ENCODE results near the gene RALGPS1. TPM values are rescaled to one million over a fixed set of nuclear protein-coding genes. Genes with fewer than 3 reads are reported as not detected.

The RALGPS1 gene
- total and polyA plus RNA-seq, 2 of the 13 experiments (the other 11 are each of a cell fraction or from before 2014, with no cell fraction given), result 3.7 to 6.5 TPM

GRCh38 chr9:127159325-127159801, 244.8 kb downstream of the RALGPS1 start (continued):
- TF ChIP-seq ZNF704 (CRISPR knock-in tag; IDR thresholded peaks at IDR 0.05; ENCODE audit: borderline replicate concordance), result peak; percentile 97
- TF ChIP-seq SKI (IDR thresholded peaks at IDR 0.05; ENCODE audit: partially characterized antibody), result peak; percentile 85
- TF ChIP-seq ZNF205 (CRISPR knock-in tag; IDR thresholded peaks at IDR 0.05), result peak; percentile 90
- TF ChIP-seq, protein P1, sequence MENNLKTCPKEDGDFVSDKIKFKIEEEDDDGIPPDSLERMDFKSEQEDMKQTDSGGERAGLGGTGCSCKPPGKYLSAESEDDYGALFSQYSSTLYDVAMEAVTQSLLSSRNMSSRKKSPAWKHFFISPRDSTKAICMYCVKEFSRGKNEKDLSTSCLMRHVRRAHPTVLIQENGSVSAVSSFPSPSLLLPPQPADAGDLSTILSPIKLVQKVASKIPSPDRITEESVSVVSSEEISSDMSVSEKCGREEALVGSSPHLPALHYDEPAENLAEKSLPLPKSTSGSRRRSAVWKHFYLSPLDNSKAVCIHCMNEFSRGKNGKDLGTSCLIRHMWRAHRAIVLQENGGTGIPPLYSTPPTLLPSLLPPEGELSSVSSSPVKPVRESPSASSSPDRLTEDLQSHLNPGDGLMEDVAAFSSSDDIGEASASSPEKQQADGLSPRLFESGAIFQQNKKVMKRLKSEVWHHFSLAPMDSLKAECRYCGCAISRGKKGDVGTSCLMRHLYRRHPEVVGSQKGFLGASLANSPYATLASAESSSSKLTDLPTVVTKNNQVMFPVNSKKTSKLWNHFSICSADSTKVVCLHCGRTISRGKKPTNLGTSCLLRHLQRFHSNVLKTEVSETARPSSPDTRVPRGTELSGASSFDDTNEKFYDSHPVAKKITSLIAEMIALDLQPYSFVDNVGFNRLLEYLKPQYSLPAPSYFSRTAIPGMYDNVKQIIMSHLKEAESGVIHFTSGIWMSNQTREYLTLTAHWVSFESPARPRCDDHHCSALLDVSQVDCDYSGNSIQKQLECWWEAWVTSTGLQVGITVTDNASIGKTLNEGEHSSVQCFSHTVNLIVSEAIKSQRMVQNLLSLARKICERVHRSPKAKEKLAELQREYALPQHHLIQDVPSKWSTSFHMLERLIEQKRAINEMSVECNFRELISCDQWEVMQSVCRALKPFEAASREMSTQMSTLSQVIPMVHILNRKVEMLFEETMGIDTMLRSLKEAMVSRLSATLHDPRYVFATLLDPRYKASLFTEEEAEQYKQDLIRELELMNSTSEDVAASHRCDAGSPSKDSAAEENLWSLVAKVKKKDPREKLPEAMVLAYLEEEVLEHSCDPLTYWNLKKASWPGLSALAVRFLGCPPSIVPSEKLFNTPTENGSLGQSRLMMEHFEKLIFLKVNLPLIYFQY (CRISPR knock-in tag; IDR thresholded peaks at IDR 0.05; ENCODE audit: borderline replicate concordance), result peak; percentile 86; the same call in 1 of the 2 replicates
- no peak for TF ChIP-seq GTF2F1 (IDR thresholded peaks at IDR 0.05; ENCODE audit: low read length)
- TF ChIP-seq ZNF768 (CRISPR knock-in tag; IDR thresholded peaks at IDR 0.05), result 0 out of 2 replicates have a peak, but pooled peaks have one; percentile 21
- TF ChIP-seq ZNF232 (CRISPR knock-in tag; IDR thresholded peaks at IDR 0.05; ENCODE audit: borderline replicate concordance), result peak; percentile 99
- peak; percentile 98 for TF ChIP-seq ZNF782 (CRISPR knock-in tag; IDR thresholded peaks at IDR 0.05; ENCODE audit: borderline replicate concordance)
- TF ChIP-seq PITX1 (CRISPR knock-in tag; IDR thresholded peaks at IDR 0.05), result peak; percentile 87
- peak; percentile 66; the same call in 1 of the 2 replicates for TF ChIP-seq GFI1 (CRISPR knock-in tag; IDR thresholded peaks at IDR 0.05; ENCODE audit: borderline replicate concordance)
- peak; percentile 71; the same call in 1 of the 2 replicates for TF ChIP-seq MLXIP (CRISPR knock-in tag; IDR thresholded peaks at IDR 0.05; ENCODE audit: borderline replicate concordance)
- TF ChIP-seq, protein P2, sequence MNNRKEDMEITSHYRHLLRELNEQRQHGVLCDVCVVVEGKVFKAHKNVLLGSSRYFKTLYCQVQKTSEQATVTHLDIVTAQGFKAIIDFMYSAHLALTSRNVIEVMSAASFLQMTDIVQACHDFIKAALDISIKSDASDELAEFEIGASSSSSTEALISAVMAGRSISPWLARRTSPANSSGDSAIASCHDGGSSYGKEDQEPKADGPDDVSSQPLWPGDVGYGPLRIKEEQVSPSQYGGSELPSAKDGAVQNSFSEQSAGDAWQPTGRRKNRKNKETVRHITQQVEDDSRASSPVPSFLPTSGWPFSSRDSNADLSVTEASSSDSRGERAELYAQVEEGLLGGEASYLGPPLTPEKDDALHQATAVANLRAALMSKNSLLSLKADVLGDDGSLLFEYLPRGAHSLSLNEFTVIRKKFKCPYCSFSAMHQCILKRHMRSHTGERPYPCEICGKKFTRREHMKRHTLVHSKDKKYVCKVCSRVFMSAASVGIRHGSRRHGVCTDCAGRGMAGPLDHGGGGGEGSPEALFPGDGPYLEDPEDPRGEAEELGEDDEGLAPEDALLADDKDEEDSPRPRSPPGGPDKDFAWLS (CRISPR knock-in tag; IDR thresholded peaks at IDR 0.05; ENCODE audit: borderline replicate concordance), result no peak
- TF ChIP-seq ZNF138 (CRISPR knock-in tag; IDR thresholded peaks at IDR 0.05; ENCODE audit: low read depth), result peak; percentile 76; the same call in 1 of the 2 replicates
- peak; percentile 47; the same call in 1 of the 2 replicates for TF ChIP-seq ZNF143 (CRISPR knock-in tag; IDR thresholded peaks at IDR 0.05)
- peak; percentile 94 for TF ChIP-seq ZBTB42 (CRISPR knock-in tag; IDR thresholded peaks at IDR 0.05)
- TF ChIP-seq NFE2L1 (CRISPR knock-in tag; IDR thresholded peaks at IDR 0.05; ENCODE audit: borderline replicate concordance), result peak; percentile 90; the same call in 1 of the 2 replicates
- 0 out of 2 replicates have a peak, but pooled peaks have one; percentile 73 for TF ChIP-seq RFXANK (CRISPR knock-in tag; IDR thresholded peaks at IDR 0.05)
- peak in 1 of 2 experiments; percentile 14; a peak in 1 of 4 replicates for TF ChIP-seq MAFK (conservative IDR thresholded peaks at IDR 0.05 in 1 of 2, IDR thresholded peaks at IDR 0.05 in 1 of 2; ENCODE audit: low read length in 2 of 2)
- TF ChIP-seq, protein P3, sequence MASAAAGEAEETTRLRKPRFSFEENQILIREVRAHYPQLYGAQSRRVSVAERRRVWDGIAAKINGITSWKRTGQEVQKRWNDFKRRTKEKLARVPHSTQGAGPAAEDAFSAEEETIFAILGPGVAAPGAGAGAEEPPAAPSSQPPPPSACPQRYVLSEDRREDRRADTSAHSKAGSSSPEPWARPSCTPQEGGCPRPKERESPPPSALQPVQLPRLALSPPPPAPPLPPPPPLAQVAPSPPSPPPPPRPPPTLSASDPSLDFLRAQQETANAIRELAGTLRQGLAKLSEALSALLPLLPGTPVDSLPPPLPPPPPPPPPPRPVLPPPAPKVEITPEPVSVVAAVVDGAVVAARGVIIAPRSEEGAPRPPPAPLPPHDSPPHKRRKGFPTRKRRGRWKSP (CRISPR knock-in tag; IDR thresholded peaks at IDR 0.05), result peak; percentile 96

Measured in HepG2 (cell line).